GM12874 (cell line): ENCODE results near the gene TEN1.

Experiments
- CTCF ChIP-seq: IDR thresholded peaks from 2 replicates; pipeline ENCODE4 v1.5.1; 2011; ENCODE audit warnings: low read depth, mild to moderate bottlenecking, control low read depth, low read length, moderate library complexity; ENCODE audit not compliant: insufficient read depth

TEN1 gene

GRCh38 chr17:76009969-76010661 lies 31.1 kb downstream of the TEN1 start:
- no peak for TF ChIP-seq CTCF

GRCh38 chr17:76011951-76012350 lies 32.9 kb downstream of the TEN1 start:
- TF ChIP-seq CTCF: no peak

- no peak for TF ChIP-seq CTCF
Measured at GRCh38 chr17:76013377-76013932, 34.4 kb downstream of the TEN1 start.

GRCh38 chr17:76014100-76014924 lies 35.3 kb downstream of the TEN1 start:
- peak; percentile 99 for TF ChIP-seq CTCF

GRCh38 chr17:76014925-76015261 lies 35.9 kb downstream of the TEN1 start:
- no peak for TF ChIP-seq CTCF

GRCh38 chr17:76017481-76018339 lies 38.7 kb downstream of the TEN1 start:
- TF ChIP-seq CTCF: no peak

GRCh38 chr17:76018340-76018680 lies 39.3 kb downstream of the TEN1 start:
- TF ChIP-seq CTCF: no peak
